ENCODE results near the gene SLC8A1. TPM values are rescaled to one million over a fixed set of nuclear protein-coding genes. Genes with fewer than 3 reads are reported as not detected.
A peak's percentile ranks its signal among the peaks of the same experiment; 100 is the strongest.

The SLC8A1 gene
- total RNA-seq, 1 donor from 2014 or later: 277 TPM

- no peak for DNase-seq
Measured at GRCh38 chr2:40457837-40458236, 5.9 kb upstream of the SLC8A1 start.

- DNase-seq: no peak
Measured at GRCh38 chr2:40457366-40457765, 5.5 kb upstream of the SLC8A1 start.

- DNase-seq: no peak
Measured at GRCh38 chr2:40456926-40457325, 5.0 kb upstream of the SLC8A1 start.

GRCh38 chr2:40455661-40456060 is 3.8 kb upstream of the SLC8A1 start:
- no peak for DNase-seq

- no peak for DNase-seq
Measured at GRCh38 chr2:40454321-40454720, 2.4 kb upstream of the SLC8A1 start.

GRCh38 chr2:40452786-40453185 is 896 bp upstream of the SLC8A1 start:
- DNase-seq: no peak

- peak; percentile 30 for DNase-seq
Measured at GRCh38 chr2:40450796-40451430, 977 bp downstream of the SLC8A1 start.

GRCh38 chr2:40450066-40450795 is 1.7 kb downstream of the SLC8A1 start:
- peak; percentile 19 for DNase-seq

- no peak for DNase-seq
Measured at GRCh38 chr2:40448476-40449079, 3.3 kb downstream of the SLC8A1 start.

GRCh38 chr2:40445467-40445866 is 6.4 kb downstream of the SLC8A1 start:
- no peak for DNase-seq

- no peak for DNase-seq
Measured at GRCh38 chr2:40440835-40441234, 11.1 kb downstream of the SLC8A1 start.

GRCh38 chr2:40439473-40439872 is 12.4 kb downstream of the SLC8A1 start:
- DNase-seq: no peak

GRCh38 chr2:40436093-40436475 is 15.8 kb downstream of the SLC8A1 start:
- DNase-seq: no peak

GRCh38 chr2:40435426-40436092 is 16.3 kb downstream of the SLC8A1 start:
- DNase-seq: no peak

GRCh38 chr2:40434731-40435271 is 17.1 kb downstream of the SLC8A1 start:
- DNase-seq: no peak

GRCh38 chr2:40433736-40434135 is 18.2 kb downstream of the SLC8A1 start:
- DNase-seq: no peak

- DNase-seq: no peak
Measured at GRCh38 chr2:40432921-40433483, 18.9 kb downstream of the SLC8A1 start.

- DNase-seq: peak; percentile 24
Measured at GRCh38 chr2:40431600-40431955, 20.3 kb downstream of the SLC8A1 start.

- no peak for DNase-seq
Measured at GRCh38 chr2:40430776-40431599, 20.9 kb downstream of the SLC8A1 start.

GRCh38 chr2:40428439-40428838 is 23.5 kb downstream of the SLC8A1 start:
- DNase-seq: no peak

- no peak for DNase-seq
Measured at GRCh38 chr2:40421631-40422297, 30.1 kb downstream of the SLC8A1 start.
